GM13977 (cell line): ENCODE data around the gene HTR7.

ENCODE experiments used
- DNase-seq: peaks from one replicate; pipeline ENCODE4 v3.0.0; 2012; ENCODE audit warnings: low spot score
- CTCF ChIP-seq: IDR thresholded peaks from 2 replicates; pipeline ENCODE4 v1.5.1; 2012; ENCODE audit warnings: mild to moderate bottlenecking, control low read depth; ENCODE audit not compliant: insufficient read depth; ENCODE audit errors: extremely low read depth, missing control alignments
- in situ Hi-C: fragments of 300-500 bp; cut with MboI; formaldehyde crosslinking; loops from one replicate; pipeline ENCODE4 v1.12.0; 2022; ENCODE audit warnings: low sequenced_read_pairs, low pct_unique_long_range_greater_than_20kb, mixed read lengths, inconsistent platforms; ENCODE audit not compliant: unreplicated experiment

Gene HTR7

GRCh38 chr10:90740265-90740664 is 117.6 kb downstream of the HTR7 start:
- no peak for DNase-seq
- TF ChIP-seq CTCF, result no peak
- in situ Hi-C loops, result loop anchor here (25.0 kb wide), 1 partner anchor 122 kb away; the partner anchor contains the start of genes HTR7 and RPP30

GRCh38 chr10:90738885-90739284 is 119.0 kb downstream of the HTR7 start:
- in situ Hi-C loops, result loop anchor here (25.0 kb wide), 1 partner anchor 123 kb away; the partner anchor contains the start of genes HTR7 and RPP30
- DNase-seq, result no peak
- no peak for TF ChIP-seq CTCF

DNA sequence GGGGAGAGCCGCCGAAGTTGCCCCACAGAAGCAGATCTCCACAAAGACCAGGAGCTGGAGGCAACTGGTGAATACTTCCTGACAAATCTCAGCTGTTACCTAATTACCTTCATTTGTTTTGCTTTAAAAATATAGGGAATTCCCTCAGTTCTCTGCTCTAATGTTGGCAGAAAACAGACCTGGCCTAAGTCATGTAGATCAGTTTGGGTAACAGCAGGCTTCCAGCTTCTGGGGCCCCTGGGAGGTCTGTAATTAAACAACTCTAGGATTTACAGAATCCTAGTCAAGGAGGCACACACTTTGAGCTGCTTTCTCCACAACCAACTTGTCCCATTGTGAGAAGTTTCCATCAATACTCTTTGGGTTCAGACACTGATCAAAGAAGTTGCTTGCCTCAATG is 123.4 kb downstream of the HTR7 start:
- in situ Hi-C loops, result loop anchor here (25.0 kb wide), 1 partner anchor 128 kb away; the partner anchor contains the start of genes HTR7 and RPP30
- TF ChIP-seq CTCF, result no peak
- DNase-seq, result no peak

DNA sequence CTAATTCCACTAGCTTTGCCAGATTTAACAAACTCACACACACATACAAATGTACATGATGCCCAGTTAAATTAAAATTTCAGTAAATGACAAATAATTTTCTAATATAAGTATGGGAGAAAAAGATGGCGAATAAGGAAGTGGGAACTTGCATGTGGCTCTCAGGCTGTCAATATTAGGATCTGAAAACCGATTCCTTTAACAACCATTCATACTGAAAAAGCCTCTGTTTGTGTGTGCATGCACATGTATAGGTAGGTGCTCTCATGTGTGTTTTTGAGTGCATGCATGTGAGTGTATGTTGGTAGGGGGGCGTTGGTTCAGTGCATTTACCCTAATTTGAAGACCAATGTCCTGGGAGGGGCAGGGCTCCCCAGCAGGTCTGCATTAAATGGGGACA is 125.3 kb downstream of the HTR7 start:
- DNase-seq, result no peak
- in situ Hi-C loops, result loop anchor here (25.0 kb wide), 1 partner anchor 130 kb away; the partner anchor contains the start of genes HTR7 and RPP30
- no peak for TF ChIP-seq CTCF

DNA sequence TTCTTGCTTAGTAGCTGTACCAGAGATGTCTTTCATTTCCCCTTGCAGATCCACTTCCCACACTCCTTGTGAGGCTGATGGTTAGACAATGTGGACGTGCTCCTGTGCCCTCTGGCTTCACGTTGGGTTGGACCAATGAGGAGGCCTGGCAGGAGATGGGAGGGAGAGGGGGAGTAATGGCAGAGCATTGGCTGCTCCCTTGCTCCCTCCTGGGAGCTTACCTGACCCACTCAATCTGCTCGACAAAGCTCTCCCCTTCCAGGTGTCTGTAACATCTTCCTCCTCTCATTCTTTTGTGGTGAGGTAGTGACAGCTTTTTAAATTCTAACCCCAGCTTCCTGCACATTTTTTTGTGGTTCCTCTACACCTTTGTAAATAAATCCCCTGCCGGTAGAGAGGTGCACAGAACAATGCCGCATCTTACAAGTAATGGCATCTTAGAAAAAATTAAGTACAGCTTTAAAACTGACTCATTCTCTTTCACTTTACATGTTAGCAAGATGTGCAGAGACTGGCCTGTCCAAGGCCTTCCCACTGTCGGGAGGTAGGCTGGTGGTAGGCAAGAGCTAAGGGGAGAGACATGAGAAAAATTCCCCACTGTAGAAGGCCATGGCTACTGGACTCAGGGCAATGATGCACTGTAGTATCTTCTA is 134.3 kb downstream of the HTR7 start:
- no peak for TF ChIP-seq CTCF
- in situ Hi-C loops, result no loop called here
- no peak for DNase-seq

GRCh38 chr10:90722832-90723231 is 135.0 kb downstream of the HTR7 start:
- DNase-seq, result no peak
- in situ Hi-C loops, result no loop called here
- TF ChIP-seq CTCF, result no peak
